Skin of body (tissue), 2 donors: ENCODE measurements around the gene BEST2. TPM values are rescaled to one million over a fixed set of nuclear protein-coding genes. Genes with fewer than 3 reads are reported as not detected.

ENCODE experiments used
- DNase-seq: peaks from one replicate; lab custom pipeline; 2025; lab: John Stamatoyannopoulos, UW
- total RNA-seq: library from RNA; depleted of rRNA; stranded (reverse); fragments of >200 nt; gene quantifications from one replicate; pipeline ENCODE4 v1.2.3, GENCODE V29; 2014

The BEST2 gene
- total RNA-seq, 1 donor from 2014 or later, result 0.99 TPM

- DNase-seq, result no peak
Measured at GRCh38 chr19:12767666-12768065, 16.1 kb downstream of the BEST2 start.

DNA sequence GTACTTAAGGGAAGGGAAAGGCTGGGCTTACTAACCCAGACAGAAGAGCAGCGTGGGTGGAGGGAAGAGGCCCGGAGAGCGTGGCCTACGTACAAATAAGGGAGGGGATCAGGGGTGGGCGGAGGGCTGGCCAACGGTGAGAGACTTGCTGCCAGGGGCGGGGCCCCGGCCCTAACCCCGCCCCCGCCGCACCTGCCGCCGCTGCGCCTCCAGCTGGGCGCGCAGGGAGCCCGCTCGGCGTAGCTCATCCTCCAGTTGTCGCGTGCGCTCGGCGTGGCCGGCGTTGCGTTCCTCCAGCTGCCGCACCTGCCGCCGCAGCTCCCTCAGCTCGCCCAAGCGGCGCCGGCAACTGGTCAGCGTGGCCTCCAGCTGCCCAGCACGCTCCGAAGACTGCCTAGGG, 18.1 kb downstream of the BEST2 start:
- DNase-seq, result no peak

DNA sequence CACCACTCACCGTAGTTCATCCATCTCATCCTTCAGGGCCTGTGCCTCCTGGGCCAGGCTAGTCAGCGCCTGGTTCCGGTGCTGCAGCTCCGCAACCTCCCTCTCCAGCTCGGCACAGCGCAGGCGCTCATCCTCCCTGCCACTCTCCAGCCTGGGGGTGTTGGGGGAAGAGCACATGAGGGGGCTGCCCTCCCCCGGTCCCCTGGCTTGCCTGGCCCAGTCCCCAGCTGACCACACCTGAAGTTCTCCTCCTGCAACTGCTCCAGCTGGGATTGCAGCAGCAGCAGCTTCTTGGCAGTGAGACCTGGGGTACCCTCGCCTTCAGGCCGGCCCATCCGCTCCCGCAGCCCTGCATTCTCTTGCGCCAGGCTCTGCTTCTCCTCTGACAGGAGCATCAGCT, 19.3 kb downstream of the BEST2 start:
- no peak for DNase-seq

DNA sequence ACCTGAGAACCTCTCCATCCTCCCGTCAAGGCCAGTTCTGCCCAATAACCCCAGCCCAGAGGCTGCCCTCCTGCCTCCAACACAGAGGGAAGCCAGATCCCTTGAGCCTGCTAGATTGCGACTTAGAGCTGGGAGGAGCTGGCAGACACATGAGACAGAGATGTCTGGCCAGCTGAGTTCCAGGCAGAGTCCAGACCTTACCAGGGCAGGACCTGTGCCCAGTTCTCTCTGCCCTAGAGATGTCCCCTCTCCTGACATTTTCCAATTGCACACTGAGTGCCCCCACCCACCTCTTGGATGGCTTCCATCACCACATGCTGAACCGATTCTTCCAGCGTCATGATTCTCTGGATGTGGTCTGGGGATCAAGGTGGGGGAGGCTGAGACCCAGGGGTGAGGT, 20.7 kb downstream of the BEST2 start:
- no peak for DNase-seq

GRCh38 chr19:12773571-12773970, 22.0 kb downstream of the BEST2 start:
- no peak for DNase-seq

GRCh38 chr19:12774588-12775555, 23.3 kb downstream of the BEST2 start, which contains the start of gene HOOK2:
TSS of gene HOOK2 (minus strand) at chr19:12775552. CDS start at chr19:12775449, 103 bp downstream.
- DNase-seq, result no peak

DNA sequence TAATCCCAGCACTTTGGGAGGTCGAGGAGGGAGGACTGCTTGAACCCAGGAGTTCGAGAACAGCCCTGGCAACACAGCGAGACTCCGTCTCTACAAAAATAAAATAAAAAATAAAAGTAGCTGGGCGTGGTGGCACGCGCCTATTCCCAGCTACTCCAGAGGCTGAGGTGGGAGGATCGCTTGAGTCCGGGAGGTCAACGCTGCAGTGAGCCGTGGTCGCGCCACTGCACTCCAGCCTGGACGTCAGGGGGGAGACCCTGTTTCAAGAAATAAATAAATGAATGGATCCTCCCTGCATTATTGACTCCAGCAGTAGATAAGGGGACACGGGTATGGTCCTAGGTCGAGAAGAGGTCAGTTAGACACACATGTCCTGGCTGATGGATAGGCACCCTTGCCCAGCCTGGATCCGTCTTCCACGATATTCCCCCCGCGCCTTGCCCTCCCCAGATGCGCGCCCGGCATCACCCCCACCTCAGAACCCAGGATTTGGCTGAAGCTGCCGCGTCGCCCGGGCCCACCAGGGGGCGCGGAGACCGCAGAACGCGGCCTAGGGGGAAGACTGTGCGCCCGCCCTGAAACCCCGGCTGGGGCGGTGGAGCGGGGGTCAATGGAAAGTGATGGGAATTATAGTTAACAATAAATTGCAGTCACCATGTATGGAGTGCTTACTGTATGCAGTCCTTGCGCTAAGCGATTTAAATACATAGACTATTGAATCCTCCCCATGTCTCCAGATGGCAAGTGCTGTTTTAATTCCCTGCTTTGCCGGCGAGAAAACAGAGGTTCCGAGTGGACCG, 25.8 kb downstream of the BEST2 start:
- peak; percentile 68 for DNase-seq

DNA sequence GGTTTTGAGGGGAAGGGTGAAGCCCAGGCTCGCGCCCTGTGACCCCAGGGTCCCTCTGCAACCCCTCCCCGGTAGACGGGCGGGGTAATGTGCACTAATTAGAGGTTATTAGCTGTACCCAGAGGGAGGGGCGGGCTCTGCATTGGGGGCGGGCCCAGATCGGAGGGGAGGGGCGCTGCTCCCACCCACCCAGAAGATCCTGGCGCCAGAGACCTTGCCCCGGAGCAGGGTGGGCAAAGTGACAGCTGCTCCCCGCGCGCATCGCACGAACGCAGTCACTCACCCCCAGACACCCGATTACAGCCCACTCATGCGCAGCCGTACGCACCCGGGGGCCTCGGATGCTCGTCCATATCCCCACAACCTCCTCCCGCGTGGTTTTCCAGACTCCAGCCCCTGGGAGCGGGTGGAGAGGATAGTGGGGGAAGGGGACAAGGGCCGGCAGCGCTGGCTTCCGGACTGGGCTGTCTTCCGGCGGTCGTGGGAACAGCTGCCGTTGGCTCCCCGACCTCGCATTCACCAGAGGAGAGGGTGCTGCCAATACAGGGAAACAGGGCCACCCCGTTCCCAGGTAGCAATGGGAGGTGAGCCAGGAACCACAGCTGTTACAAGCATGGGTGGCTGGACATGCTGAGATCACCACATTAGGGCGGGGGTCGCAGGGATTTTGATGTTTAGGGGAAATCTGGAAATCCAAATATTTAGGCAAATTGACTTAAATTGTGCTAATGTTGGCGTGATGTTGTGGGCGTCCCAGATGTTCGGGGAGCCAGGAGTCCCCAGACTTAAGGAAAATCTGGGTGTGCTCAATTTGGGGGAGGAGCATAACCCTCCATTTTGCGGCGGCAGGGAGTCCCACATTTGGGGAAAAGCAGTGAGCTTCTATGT, 26.7 kb downstream of the BEST2 start:
- peak; percentile 77 for DNase-seq

GRCh38 chr19:12778905-12779161, 27.2 kb downstream of the BEST2 start:
- DNase-seq, result no peak

DNA sequence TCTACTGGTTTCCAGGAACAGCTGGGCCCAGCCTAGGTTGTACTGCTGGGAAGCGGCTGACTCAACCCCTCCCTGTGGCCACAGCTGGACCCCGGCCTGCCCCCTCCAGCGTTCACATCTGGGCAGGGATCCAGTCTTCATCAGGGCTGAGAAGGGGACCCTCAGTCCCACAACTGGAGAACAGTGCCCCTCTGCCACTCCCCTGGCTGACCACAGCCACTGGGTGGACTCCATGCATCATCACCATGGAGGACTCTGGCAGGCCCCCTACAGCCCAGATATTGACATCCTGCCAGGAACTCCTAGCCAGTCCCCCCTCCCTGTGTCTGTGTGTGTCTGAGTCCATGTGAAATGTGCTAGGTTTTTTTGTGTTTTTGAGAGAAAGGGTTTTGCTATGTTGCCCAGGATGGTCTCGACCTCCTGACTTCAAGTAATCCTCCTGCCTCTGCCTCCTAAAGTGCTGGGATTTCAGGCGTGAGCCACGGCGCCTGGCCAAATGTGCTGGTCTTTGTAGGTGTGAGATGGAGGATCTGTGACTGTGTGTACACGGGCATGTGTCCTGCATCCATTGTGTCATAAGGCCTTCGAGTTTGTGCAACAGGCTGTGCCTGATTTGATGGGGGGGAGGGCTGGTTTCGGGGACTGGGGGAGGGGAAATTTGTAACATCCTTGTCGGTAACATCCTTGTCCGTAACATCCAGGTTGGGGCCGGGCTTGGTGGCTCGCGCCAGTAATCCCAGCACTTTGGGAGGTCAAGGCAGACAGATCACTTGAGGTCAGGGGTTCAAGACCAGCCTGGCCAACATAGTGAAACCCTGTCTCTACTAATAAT, 27.8 kb downstream of the BEST2 start:
- peak; percentile 75 for DNase-seq

DNA sequence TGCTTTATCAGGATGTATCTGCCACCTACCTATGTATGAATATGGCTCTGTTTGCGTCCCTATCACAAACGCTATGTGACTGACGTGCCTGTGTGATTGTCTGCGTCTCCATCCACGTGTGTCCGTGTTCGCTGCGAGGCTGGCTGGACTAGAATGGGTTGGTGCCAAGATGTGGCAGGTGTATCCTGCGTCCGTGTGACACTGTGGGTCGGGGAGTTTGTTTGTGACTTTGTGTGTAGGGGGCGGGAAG, 30.5 kb downstream of the BEST2 start:
- DNase-seq, result no peak

GRCh38 chr19:12782424-12783290, 31.1 kb downstream of the BEST2 start:
- peak; percentile 93 for DNase-seq

GRCh38 chr19:12783291-12783848, 31.8 kb downstream of the BEST2 start:
- no peak for DNase-seq

- DNase-seq, result no peak
Measured at GRCh38 chr19:12783849-12784393, 32.3 kb downstream of the BEST2 start.

- DNase-seq, result no peak
Measured at GRCh38 chr19:12784394-12784870, 32.8 kb downstream of the BEST2 start.

GRCh38 chr19:12784871-12785430, 33.4 kb downstream of the BEST2 start:
- peak; percentile 47 for DNase-seq

DNA sequence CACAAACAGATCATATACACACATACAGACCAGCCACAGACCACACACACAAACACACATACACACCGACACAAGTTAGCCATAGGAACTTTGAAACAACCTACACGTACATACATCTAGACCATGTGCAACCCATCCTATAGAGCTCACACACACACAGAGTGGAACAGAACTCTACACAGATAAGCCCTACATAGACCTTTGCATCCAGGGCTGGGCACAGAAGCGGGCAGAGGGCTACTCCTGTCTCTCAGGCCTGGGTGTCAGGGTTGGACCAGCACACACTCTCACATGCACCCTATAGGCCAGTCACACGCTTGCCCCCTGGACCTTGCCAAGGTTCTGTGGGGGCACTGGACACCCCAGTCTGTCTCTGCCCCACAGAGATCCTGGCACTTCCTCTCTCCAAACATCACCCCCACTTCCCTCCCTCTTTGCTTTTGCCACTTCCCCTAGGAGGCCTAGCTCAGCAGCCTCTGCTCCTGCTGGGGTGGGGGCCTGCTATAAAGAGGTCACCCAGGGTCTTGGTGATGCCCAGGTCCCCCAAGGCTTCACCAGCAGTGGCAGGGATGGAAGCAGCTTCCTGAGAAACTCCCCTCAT, 33.9 kb downstream of the BEST2 start:
- DNase-seq, result peak; percentile 25

DNA sequence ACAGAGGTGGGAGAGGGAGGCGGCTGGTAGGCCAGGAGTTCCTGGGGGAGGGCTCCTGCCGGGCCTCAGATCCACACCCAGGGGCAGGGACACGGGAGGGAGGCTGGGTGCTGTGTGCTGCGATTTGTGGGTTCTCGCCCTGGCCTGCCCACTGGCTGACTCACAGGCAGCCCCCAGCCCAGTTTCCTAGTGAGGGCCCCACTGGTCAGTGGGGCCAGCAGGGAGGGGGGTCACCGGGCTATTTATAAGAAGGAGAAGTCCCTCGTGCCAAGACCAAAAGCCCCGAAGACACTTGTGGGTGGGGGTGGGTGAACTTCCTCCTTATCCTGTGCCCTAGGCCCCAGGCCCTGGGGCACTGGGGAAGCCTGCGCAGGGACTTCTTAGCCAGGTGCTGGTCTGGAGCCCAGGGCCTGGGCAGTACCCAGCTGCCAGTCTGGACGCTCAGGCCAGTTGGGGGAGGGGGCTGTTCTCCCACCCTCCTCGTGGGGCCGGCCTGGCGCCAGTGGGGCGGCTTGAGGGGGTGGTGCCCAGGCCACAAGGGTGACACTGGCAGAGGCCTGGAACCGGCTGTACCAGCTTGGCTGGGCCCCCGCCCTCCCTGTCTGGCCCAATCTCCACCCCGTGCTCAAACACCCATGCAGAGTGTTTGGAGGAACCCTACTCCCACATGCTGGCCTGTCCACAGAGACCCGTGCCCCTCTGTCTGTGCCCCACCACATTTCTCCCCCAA, 34.7 kb downstream of the BEST2 start:
- DNase-seq, result no peak
